Stimulated activated CD8-positive, alpha-beta memory T cell treated with anti-CD3 and anti-CD28 coated beads, Interleukin-4, amount 100 ng/mL, for 4 hours (primary cell): ENCODE results near the gene WWOX.

Experiments used
- DNase-seq, 2 donors: peaks; one replicate each; pipeline ENCODE4 v3.0.0-alpha.2; 2020; ENCODE audit warnings: low read depth in 2 of 2, low spot score in 1 of 2

WWOX gene

GRCh38 chr16:79100447-79100846 lies 1001.0 kb downstream of the WWOX start:
- DNase-seq: no peak

DNA sequence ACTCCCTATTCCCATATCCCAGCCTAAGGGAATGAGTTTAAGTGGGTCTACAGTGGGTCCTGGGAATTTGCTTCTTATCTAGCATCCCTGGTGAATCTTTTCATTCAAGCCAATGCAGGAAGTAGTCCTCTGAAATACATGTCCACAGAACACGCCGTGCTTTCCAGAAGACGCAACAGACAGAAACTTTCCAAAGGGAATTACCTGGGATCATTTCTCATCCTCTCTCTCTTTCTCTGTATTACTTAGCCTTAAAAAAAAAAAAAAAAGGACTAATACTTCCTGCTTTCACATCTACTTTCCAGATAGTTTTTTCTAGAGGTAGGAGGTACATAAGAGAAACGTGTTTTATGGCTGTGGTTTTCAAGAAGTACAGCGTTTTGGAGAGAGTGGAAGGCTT lies 1002.0 kb downstream of the WWOX start:
- DNase-seq: no peak

- no peak for DNase-seq
These were observed 1005.1 kb downstream of the WWOX start for GRCh38 chr16:79104567-79104966.

GRCh38 chr16:79107301-79107700 lies 1007.8 kb downstream of the WWOX start:
- no peak for DNase-seq

GRCh38 chr16:79109771-79110170 lies 1010.3 kb downstream of the WWOX start:
- DNase-seq: no peak

GRCh38 chr16:79110242-79110641 lies 1010.8 kb downstream of the WWOX start:
- DNase-seq: no peak

DNA sequence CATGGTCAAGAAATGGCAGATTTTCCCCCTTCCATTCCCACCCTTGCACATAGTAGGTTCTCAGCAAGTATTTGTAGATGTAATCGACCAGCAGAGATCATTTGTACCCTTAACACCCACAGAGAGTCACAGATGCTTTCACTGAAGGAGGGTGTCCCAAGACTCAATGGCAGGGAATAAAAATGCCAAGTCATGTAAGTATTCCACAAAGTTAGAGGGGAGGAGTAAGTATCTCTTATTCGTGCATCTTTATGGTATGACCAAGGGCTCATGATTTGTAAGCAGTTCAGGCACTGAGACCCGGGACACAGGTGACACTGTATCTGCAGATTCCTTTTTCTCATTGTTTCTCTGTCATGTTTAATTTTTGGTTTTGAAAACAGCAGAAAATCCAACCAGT lies 1011.5 kb downstream of the WWOX start:
- no peak for DNase-seq

DNA sequence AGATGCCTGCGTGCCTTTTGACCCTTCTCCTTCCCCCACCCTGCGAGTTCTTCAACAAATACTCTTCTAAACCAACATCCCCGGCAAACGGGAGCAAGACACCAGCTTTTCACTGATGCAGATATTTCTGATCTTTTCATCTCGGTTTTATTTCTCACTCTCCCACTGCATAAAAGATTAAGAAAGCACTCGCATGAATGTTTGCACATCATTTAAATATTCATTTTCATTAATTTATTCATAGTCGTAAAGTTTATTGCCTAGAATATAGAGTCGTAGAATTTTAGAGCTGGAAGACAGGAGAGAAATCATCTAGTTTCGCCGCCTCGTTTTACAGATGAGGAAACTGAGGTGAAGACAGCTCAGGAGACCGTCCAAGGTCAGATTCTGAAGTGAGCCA lies 1013.0 kb downstream of the WWOX start:
- DNase-seq: no peak

GRCh38 chr16:79113826-79114225 lies 1014.4 kb downstream of the WWOX start:
- DNase-seq: no peak

DNA sequence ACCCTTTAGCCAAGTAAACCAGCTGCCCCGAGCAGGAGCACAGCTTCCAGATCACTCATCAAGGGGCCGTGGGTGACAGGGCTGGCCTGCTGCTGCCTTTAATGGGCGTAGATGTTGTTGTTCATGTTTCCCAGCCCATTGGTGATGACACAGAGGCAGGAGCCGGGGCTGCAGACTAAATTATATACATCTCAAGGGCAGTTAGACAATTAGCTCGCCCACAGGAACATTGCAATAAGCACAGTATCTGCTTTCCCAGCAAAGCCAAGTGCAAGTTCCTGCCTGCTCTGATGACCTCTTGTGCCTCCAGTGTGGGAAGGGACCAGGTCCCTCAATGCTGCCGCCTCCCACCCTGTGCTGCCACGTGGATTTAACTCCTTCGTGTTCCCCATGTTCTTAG lies 1015.3 kb downstream of the WWOX start:
- DNase-seq: no peak

DNA sequence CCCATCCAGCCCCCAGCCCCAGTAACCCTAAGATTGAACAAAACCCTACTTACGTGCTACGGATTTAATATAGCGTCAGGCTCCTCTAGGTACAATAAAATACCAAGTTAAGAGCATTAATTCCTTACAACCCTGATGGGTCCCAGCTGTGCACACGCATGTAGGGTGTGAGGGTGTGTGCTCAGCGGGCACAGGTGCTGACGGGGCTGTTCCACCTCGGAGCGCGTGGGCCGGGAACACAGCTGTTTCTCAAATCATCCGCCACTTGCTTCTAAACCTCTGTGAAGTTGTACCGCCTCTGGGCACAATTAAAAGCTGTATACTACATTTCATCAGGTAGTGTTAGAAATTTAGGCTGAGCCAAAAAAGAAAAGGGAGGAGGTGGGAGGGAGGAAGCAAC lies 1022.5 kb downstream of the WWOX start:
- no peak for DNase-seq

GRCh38 chr16:79122343-79122742 lies 1022.9 kb downstream of the WWOX start:
- DNase-seq: no peak

DNA sequence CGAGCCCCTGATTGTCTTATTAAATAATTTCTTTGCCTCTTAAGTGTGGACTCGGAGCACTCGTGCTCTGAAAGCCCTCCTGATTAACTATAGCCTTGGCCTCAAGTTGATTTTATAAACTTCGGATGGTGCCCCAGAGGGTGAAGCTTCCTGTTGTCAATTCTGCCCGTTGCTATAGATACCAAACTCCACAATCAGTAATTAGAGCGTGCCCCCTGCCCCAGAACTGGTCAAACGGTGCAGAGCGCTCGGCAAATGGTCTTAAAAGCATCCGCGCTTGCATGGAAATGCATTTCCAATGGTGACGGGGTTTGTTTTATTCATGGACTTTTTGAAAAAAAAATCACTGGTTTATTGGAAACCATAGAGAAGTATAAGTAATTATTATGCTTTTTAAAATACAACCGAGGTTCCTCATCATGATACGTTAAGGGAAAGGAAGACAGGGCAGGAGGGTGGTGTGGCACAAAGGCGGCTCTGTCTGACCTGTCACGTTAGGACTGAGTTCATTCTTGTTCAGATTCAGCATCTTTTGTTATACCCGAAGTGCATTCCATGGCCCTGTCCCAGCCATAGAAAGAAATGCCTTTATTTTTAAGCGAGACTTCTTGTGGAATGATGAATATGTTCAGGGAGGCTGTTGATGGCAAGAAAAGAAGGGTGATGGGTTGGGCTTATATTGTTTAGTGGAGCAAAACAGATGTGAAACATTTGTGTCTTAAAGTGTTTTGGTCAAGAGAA lies 1024.7 kb downstream of the WWOX start:
- DNase-seq: no peak

DNA sequence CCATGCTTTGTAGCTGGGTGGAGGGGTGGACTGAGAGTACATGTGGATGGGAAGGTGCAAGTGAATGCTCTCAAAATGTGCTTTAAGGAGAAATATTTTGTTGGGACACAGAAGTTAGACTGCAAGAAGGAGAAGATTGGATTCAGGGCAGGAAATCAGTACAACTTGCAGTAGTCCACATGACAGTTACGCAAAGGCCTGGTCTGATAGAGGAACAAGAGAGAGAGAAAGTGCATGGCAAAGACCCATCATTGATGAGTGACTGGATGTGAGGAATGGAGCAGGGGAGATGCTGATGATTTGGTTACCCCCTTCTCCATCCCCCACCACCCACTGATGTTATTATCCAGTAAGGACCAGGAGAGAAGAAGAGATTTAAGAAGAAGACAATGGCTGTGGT lies 1028.3 kb downstream of the WWOX start:
- DNase-seq: no peak

DNA sequence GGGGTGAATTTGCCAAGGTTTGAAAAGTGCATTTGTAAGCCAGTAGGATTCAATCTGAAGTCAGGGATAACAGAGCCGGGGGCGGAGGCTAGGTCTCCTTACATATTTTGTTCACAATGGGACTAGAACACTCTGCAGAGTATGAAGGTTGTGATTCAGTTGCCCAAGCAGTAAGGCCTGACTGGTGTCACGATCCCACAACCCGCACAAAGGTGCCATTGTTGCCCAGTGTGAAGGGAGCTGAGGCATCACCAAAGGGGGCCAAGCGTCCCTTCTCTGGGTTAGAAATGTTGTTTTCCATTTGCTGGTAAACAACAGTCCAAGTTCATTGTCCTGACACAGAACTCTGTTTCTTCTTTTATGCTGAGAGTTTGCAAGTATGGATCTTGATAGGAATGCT lies 1029.3 kb downstream of the WWOX start:
- DNase-seq: no peak

DNA sequence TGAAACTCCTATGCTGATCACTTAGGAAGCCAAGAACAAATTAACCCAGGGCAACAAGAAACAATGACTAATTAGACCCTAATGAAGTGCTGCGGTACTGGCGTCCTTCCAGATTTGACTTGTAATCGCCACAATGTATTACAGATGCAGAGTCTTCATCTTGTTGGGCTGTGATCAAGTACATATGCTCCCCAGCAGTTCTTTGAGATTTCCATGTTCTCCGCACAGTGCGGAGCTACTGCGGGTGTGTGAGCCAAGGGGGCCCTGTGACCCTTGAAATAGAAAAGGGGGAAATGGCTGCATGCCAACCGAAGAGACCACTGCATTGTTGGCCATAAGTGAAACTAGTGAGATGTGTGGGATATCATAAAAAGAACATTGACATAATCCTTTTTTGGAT lies 1031.2 kb downstream of the WWOX start:
- DNase-seq: no peak

DNA sequence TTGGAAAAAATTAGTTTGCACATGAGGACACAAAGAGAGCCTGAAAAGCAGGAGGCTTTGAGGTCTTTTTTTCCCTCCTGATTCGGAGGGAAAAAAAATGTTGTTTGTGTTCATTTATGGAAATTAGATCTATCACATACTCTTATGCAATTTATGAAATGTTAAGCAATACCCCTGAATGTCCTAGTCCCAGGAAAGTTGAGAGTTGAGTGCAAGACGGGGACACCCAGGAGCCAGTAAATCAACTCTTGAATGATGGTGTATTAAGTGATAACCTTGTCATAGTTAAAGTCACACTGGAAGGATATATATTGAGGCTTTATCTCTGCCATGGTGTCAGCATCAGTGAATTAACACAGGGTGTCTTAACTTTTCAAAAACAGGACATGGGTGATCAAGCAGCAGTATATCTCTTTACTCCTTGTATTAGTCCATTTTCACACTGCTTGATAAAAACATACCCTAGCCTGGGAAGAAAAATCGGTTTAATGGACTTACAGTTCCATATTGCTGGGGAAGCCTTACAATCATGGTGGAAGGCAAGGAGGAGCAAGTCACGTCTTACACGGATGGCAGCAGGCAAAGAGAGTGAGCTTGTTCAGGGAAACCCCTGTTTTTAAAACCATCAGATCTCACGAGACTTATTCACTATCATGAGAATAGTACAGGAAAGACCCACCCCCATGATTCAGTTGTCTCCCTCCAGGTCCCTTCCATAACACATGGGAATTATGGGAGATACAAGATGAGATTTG lies 1032.0 kb downstream of the WWOX start:
- no peak for DNase-seq

DNA sequence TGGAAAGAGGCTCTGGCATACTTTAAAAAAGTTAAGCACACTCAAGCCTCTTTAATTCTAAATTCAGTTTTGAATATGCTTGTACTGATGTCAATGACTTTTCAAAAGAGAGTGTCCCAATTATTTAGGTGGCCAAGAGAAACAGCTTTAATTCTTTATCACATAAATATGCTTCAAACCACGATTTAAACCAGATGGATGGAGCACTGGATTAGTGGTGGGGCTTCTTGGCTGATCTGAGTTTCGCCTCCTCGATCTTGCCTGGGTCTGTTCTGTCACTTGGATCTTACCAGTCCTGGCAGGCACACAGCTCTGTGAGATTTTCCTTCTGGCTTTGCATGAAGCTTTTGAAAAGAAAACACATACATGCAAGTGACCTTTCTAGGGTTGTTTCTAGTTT lies 1033.2 kb downstream of the WWOX start:
- DNase-seq: no peak

DNA sequence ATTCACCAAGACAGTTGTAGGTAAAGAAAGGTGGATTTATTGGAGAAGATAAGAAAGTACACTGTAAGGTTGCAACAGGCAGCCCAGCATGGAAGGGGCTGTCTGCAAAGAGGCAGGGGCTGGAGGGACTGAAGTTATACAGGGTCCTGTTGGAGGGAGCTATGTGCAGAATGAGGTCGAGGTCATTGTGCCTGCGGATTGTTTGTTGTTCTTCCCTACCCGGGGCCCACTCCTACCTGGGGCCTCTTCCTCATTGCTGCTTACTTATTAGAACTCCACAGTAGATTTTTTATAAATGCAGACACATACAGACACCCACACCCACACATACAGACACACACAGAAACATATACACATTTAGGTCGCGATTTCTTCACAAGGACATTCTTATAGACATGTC lies 1034.8 kb downstream of the WWOX start:
- DNase-seq: no peak

DNA sequence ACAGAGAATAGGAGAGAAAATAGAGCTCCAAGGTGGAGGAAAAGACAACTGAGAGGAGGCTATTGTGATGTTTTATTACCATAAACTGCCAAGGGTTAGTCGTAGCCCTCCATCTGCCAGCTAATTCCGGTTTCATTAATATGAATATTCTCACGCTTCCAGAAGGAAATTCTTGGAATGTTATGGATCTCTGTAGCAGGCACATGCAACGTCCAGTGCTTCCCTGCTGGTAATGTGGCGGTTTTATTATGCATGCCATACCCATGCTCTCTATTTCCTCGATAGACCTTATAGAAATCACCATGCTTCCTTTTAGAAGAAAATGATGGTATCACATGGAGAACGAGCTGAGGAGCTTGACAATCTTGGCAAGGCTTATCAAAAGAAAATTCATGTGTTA lies 1037.5 kb downstream of the WWOX start:
- no peak for DNase-seq

DNA sequence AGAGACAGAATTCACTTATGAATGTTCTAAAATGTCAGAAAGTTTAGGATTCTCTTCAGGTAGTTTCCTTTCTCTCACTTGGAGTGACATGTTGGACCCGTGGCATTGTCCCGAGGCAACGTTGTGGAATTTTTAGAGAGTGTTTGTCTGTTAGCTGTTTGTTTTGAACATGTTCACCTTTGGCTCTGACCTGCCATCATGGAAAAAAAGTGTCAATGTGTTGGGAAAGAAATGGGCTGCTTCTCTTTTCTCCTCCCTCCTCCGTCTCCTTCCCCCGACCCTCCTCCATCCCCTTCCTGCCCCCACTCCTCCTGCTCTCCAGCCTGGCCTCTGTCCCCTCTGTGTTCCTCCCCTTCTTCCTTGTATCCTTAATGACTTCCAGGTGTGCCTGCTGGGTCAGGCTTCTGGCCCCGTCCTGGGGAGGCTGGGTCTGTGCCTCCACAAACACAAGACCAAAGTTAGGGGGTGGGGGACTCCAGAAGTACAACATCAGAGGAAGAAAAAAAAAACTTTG lies 1038.0 kb downstream of the WWOX start:
- no peak for DNase-seq

DNA sequence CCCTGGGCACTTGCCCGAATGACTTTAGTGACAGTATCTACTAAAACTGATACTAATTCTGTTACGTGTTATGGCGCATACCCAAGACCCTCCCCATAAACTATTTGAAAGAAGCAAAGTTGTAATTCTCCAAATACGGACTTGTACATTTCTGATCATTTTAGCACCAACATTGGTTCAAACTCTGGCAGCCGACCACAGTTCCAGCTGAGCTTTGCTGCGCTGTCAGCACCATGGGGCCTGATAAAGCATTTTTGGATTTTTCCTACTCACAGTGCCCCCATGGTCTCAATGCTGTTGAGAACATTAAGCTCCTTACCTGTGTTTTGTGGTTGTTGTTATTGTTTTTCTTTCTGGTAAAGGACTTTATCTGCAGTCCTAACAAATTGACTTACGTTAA lies 1040.3 kb downstream of the WWOX start:
- DNase-seq: no peak

- DNase-seq: no peak
These were observed 1043.6 kb downstream of the WWOX start for GRCh38 chr16:79143026-79143425.
